NB4 (cell line): ENCODE results near the gene BAIAP3.

Source experiments
- CTCF ChIP-seq: IDR thresholded peaks from one replicate; pipeline ENCODE4 v1.5.1; 2012; ENCODE audit warnings: low read depth, low read length
- POLR2A ChIP-seq: IDR thresholded peaks from 2 replicates; pipeline ENCODE4 v1.6.1; 2011; ENCODE audit warnings: mild to moderate bottlenecking; ENCODE audit not compliant: insufficient read length; ENCODE audit errors: extremely low read depth

GRCh38 chr16:1310832-1311200 is 22.6 kb upstream of the BAIAP3 start:
- TF ChIP-seq POLR2A (no peak), CTCF (no peak)
